HG02970 (cell line): ENCODE measurements around the gene EID2B.

Experiments used
- ATAC-seq: cut with Tn5 transposase; IDR thresholded peaks from one replicate; pipeline ENCODE4 v1.9.1; 2021; ENCODE audit warnings: mild to moderate bottlenecking, moderate library complexity, moderate number of reproducible peaks; ENCODE audit not compliant: unreplicated experiment, low FRiP score

EID2B gene, protein sequence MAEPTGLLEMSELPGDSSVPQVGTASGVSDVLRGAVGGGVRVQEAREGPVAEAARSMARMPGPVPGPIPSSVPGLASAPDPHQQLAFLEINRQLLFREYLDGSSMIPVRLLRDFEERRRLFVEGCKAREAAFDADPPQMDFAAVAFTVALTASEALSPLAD

DNA sequence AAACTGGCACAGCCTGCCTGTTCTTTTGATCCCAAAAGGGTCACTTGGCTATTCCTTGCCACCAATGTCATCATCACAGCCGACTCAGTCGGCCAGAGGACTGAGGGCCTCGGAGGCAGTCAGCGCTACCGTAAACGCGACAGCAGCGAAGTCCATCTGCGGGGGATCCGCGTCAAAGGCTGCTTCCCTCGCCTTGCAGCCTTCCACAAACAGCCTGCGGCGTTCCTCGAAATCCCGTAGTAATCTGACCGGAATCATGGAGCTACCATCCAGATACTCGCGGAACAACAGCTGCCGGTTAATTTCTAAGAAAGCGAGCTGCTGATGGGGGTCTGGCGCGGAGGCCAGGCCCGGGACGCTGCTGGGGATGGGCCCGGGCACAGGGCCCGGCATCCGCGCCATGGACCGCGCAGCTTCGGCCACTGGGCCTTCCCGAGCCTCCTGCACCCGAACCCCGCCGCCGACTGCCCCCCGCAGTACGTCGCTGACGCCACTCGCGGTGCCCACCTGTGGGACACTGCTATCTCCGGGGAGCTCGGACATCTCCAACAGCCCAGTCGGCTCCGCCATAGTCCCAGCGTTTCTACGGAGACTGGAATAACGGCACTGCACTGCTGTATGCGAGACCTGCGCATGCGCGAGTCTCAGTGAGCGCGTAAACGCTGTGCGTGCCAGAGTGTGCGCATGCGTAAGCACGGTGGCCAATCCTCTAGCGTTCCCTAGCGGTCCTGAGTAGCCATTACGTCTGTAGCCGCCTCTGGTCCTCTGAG is at the start of gene EID2B:
Gene EID2B, minus strand, starts transcription at position 620 of the 770 bp plus-strand sequence. Its CDS starts 50 bp downstream, at position 570.
- ATAC-seq: peak; percentile 90

GRCh38 chr19:39582442-39582841 is 49.8 kb upstream of the EID2B start:
- no peak for ATAC-seq

DNA sequence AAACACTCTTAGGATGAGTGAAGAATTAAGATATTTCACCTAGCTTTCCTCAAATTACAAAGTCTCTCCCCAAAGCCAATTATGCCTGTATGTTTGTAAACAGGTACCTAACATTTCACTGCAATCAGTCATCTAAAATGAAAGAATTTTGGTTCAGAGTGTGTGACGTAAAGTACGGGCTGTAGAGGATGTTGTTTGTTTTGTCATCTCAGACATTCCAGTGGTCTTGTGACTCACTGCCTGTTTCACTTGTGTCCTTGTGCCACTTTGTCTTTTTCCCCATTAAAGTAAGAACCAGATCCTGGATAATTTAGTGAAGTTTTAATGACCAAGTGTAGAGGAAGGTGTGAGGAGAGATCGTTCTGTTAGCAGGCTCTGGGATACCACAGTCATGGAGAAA is 36.0 kb upstream of the EID2B start:
- no peak for ATAC-seq

DNA sequence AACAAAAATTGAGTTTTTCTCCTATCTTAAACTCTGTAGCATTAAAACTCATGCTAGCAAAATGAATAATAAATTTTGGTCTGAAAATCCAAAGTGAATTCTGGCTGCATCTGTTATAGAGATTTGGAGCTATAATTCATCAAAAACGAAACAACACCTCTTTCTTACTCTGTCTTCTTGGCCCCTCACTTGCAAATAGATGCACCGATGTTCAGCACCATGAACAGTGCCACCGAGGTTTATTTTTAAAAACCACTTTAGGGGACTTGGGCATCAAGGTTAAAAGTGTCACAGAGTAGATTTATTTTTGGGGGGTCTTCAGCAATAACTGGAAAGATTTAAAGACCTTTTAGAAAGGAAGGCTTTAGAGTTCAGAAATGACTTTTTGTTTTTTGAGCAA is 33.4 kb upstream of the EID2B start:
- no peak for ATAC-seq

DNA sequence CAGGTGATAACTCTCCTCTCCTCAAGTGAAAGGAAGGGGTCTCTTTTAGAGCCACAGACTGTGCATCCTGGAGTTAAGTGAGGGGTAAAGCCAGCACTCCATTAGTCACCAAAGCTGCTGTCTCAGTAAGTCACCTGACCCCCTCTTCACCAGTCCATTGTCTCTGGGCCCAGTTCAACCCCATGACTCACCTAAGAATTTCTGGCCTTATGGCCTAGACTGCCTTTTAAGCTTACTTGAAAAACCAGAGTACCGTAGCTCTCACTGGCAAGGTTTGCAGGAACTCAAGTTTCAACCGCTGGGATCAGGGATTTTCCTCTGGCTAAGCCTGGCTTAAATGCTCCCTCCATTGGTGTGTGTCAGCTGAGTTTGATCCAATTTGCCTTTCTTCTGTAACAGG is 30.8 kb upstream of the EID2B start:
- ATAC-seq: no peak

DNA sequence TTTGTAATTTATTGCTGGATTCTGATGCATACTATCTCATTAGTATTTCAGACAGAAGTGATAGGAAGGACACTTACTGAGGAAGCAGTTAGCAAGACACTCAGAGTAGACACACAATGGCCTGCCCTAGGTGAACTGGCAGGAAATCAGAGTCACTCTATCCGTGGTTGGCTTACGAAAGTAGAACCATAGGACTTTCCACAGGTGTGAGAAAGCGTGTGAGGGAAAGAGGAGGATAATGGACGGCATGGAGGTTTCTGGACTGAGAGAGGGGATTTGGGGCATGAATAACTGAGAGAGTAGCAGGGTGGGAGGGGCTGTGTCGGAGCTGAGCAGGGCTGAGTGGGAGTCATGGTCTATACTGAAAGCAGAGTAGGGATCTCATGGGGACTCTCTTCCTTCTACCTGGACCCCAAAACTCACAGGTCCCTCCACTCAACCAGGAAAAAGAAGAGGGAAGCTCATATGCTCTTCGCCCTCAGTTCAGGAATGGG is 26.0 kb upstream of the EID2B start:
- ATAC-seq: no peak

DNA sequence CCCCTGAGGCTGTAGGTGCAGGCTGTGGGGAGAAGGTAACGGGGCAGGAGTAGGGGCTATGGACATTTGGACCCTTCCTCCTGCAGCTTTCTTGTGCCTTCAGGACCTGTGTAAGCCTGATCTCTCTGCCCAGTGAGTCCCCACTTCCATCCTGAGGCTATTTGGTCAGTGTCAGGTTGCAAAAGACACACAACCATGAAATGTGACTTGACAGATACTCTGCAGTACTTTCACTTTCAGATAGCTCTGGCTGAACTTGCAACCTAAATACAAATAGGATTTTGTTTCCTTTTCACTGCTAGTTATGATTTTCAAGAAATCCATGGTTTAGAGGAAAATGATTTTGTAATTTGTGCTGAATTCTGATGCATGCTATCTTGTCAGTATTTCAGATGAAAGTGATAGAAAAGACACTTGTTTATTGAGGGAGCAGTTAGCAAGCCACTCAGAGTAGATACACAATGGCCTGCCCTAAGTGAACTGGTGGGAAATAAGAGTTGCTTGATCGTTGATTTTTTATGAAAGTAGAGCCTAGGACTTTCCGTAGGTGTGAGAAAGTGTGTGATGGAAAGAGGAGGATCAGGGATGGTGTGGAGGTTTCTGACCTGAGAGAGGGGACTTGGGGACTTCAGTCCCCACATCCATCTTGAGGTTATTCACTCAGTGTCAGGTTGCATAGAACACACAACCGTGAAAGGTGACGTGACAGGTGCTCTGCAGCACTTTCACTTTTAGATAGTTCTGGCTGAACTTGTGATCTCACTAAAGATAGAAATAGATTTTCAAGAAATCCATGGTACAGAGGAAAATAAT is 25.4 kb upstream of the EID2B start:
- ATAC-seq: no peak

GRCh38 chr19:39555883-39556282 is 23.2 kb upstream of the EID2B start:
- no peak for ATAC-seq

GRCh38 chr19:39554701-39555311 is 22.2 kb upstream of the EID2B start:
- ATAC-seq: no peak

- no peak for ATAC-seq
Observed at GRCh38 chr19:39553082-39553652, 20.5 kb upstream of the EID2B start.

GRCh38 chr19:39550197-39550596 is 17.5 kb upstream of the EID2B start:
- ATAC-seq: no peak

DNA sequence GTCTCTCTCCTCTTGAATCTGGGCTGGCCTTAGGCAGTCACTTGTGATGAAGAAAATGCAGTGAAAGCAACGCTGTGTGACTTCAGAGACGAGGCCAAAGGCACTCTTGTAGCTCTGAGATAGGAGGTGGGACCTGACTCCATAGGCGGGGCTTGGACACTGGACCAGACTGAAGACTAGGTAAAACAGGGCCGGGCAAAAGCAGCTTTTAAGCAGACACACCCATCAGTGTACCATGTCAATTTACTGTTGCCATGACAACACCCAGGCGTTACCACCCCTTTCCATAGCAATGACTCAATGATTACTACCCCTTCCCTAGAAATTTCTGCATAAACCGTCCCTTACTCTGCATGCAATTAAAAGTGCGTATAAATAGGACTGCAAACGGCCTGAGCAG is 13.9 kb upstream of the EID2B start:
- ATAC-seq: no peak

DNA sequence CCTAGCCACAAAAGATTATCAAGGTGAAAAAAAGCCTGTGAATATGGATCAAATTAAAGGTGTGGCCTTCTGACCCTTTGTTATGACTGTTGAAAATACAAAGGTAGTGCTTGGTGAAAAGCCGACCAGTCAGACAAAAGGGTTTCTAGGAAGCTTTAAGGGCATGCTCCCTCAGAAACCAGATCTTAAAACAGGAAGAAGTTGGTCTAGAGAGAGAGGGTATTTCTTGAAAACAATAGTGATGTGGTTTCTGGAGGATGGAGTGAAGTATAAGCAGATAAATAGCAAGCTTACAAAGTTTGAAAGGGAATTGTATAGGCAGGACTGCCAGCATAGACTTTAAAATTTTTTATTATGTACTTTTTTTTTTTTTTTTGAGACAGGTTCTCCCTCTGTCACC is 12.3 kb upstream of the EID2B start:
- no peak for ATAC-seq

GRCh38 chr19:39544226-39544903 is 11.7 kb upstream of the EID2B start:
- no peak for ATAC-seq

DNA sequence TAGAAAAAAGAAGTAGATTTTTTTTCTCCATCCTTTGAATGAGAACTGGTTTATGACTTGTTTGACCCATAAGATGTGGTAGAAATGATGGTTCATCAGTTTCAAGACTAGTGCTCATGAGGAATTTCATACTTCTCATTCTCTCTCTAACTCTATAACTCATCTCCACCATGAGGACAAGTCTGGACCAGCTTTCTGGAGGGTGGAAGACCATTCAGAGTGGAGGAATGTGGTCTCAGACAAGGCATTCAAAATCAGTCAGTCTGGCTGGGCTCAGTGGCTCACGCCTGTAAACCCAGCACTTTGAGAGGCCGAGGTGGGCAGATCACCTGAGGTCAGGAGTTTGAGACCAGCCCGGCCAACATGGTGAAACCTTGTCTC is 10.8 kb upstream of the EID2B start:
- ATAC-seq: no peak

DNA sequence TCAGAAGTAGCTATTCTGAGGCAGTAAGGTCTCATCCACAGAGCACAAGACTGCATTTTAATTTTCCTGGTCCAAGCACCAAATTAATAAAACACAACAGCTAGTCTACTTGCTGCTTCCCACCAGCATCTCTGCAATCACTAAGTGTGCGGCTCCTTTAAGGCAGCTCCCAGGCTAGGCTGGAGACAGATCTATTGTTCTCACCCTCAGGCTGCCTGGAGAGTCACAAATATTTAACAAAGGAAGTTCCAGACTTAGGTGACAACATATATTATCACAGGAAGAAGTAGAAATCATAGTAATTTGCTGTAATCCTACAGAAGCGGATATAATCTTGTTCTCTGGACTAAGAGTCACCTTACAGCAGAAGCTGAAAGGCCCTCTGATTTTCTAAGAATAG is 9.6 kb upstream of the EID2B start:
- ATAC-seq: no peak

DNA sequence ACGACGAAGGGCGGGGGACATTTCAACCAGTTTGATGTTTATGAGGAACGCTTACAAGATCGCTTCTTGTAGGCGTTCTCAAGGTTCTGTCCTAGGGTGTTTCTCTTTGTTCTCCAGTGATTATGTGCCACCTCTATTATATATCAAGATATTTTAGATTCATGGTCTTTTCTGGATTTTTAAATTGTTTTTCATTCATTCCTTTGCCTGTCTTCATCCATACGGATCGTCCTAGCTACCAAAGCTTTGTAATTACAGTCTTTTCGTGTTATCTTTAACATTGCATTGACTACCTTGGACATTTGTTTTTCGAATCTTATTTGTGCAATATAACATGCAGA is 7.7 kb upstream of the EID2B start:
- ATAC-seq: no peak

GRCh38 chr19:39539518-39540332 is 7.1 kb upstream of the EID2B start, which contains the start of gene EID2:
Gene EID2, minus strand, starts transcription at chr19:39540161. Its CDS starts 82 bp downstream, at chr19:39540079.
- ATAC-seq: peak; percentile 92

DNA sequence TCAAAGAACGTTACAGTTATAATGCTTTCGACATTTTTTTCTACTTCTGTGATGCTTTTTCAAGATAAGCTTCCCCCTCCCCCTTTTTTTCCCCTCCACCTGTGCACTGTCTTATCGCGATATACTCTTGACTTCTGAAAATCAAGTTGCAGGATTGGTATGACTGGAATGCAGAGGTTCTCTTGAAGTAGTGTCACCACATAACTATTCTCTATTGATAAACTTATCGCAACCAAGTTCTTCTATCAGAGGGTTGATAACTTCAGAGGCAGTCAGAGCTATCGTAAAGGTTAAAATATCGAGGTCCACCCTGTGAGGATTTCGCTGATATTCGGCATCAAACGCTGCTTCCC is 6.5 kb upstream of the EID2B start:
- ATAC-seq: no peak
